ENCODE measurements around the gene RPL21.
"Not testable (repeated sequence)": the region's sequence is repeated elsewhere in the genome, so short reads cannot be mapped to it uniquely, and the experiment has no call there.

The RPL21 gene

DNA sequence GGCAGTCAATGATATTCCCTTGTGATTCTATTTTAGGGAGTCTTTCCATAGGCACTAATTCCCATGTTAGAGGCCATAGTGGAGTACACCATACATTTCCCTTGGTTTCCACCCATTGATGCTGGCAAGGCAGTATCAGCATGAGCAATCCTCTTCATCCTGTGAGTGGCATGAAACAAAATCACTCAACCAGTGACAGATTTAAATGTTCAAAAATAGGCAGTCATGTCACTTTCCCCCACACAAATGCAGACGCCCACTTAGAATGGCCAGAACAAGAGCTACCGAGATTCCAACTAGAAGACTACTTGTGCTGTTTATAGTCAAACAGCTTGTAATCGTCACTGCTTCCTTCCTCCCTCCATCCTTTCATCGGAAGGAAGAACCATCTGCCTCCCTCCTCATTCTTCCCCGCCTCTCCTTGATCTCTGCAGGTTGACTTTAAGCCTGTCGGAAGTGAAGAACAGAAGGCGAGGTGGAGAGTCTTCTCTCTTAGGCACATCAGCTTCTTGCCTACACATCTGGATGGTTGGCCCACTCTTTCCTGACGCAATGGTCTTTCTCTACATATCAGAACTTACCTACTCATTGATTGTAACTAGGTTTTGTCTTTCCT lies 41.8 kb downstream of the RPL21 start:
- DNase-seq: no peak

- no peak for DNase-seq
Measured at GRCh38 chr13:27293873-27294515, 42.6 kb downstream of the RPL21 start.

DNA sequence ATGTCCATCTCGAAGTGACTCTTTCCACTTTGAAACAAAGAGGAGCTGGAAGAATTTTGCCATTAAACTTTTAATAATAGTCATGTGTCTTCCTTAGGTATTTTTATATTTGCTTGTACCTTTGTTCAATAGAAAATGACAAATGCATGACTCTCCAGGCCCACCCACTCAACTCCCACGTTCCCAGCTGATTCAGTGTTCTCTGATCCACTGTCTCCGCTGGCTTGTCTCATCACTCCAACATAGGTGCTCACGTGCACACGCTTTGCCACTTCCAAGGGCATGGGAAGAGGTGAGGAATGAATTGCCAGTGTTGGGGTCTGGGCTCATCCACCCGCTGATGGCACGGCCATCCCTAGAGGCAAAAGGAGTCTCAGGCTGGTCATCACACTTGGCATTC lies 43.7 kb downstream of the RPL21 start:
- DNase-seq: no peak

DNA sequence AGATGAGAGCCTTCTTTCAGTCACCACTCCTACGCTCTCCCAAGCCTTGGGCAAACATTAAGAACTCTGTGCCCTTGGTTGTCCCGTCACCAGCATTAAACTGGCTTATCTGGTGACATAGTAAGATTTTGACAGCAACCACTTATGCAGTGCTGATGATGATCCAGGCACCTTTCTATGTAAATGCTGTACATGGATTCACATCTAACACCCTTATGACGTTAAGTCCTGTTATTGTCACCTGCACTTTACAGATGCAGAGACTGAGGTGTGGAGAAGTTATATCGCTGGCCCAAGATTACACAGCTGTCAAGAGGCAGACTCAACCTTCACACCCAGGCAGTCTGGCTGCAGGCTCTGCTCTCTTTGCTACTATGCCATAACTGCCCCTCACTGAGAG lies 44.3 kb downstream of the RPL21 start:
- no peak for DNase-seq

DNA sequence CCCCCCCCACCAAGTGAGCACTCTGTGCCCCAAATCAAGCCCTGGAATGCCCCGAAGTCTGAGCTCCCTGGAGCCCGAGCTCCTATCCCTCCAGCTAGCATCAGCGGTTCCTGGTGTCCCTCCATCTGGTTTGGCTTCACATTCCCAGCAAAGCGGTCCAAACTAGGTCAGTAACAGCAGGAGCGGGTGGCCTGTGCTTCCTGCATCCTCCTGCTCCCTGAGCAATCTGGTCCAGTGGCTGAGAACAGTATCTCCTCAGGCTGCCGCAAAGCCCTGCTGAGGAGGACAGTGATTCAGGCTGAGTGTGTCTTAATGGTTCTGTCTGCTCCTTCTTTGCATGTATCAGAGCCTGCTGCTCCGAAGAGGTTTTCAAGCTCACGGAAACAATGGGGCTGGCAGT lies 45.1 kb downstream of the RPL21 start:
- no peak for DNase-seq

DNA sequence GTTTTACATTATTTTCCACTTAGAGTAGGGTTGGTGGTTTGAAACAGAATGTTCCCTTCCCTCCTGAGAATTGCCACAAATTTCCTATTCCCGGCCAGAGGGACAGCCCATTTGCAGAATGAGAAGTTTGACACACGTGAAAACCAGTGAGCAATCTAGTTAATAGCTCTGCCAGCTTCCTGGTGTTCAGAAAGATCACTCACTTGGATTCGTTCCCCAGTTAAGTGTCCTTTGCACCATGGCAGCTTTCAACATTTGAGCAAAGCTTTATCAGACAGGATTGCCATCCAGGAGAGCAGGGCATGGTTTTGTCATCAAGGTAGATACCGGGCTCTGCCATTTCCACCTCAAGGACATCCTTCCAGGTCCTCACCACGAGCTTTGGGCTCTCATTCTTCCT lies 47.5 kb downstream of the RPL21 start:
- no peak for DNase-seq

- DNase-seq: not testable (repeated sequence)
Measured at GRCh38 chr13:27300406-27300805, 49.0 kb downstream of the RPL21 start.

DNA sequence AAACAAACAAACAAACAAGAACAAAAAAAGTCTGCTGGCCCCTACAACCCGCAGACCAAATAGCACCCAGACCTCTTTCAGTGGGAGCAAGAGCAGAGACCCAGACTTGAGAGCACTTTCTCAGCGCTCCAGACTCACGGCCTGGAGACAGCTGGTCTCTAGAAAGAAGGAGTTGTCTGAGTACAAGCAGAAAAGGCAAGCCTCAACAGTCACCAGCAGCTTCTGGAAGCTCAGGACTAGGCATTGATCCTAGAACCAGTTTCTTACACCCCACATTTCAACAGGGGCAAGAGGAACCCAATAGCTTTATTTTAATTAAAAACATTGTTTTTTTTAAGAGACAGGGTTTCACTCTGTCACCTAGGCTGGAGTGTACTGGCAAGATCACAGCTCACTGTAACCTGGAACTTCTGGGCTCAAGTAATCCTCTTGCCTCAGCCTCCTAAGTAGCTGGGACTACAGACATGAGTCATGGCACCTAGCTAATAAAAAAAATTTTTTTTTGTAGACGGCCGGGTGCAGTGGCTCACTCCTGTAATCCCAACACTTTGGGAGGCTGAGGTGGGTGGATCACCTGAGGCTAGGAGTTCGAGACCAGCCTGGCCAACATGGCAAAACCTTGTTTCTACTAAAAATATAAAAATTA lies 49.7 kb downstream of the RPL21 start:
- no peak for DNase-seq

GRCh38 chr13:27302643-27303262 lies 51.4 kb downstream of the RPL21 start:
- DNase-seq: no peak

GRCh38 chr13:27304099-27304498 lies 52.7 kb downstream of the RPL21 start:
- no peak for DNase-seq

DNA sequence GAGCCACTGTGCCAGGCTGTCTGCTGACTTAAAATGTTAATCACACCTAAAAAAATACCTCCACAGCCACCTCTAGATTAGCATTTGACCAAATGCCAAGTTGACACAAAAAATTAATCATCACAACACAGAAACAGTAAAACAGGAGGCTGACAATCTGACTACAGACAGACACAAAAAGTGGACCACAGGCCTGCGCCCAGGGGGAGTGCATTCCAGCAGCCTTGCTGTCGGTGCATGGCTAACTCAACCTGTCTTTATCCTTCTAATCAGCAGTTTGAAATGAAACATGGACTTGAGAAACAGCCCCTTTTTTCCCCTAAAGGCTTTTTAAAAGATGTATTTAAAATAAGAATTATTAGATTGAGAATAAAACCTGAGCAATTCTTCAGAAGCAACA lies 53.3 kb downstream of the RPL21 start:
- no peak for DNase-seq

All from T-helper 9 cell (primary cell).